Adrenal gland (tissue), 12 donors: ENCODE results near the gene PTH1R. TPM values are rescaled to one million over a fixed set of nuclear protein-coding genes. Genes with fewer than 3 reads are reported as not detected.
A peak's percentile ranks its signal among the peaks of the same experiment; 100 is the strongest.

Experiments
- DNase-seq, 7 donors: peaks; one replicate each; pipeline ENCODE4 v3.0.0-alpha.2; 2019 to 2020
- H3K27ac ChIP-seq, 5 donors: fragments of 200-600 bp; sonication (generic) in 4 of 5; 1 replicate in 3 of 5; 2 replicates in 2 of 5; pipeline versions ENCODE4 v1.5.1 to v1.8.0; 2016 to 2020; ENCODE audit warnings: mild to moderate bottlenecking in 1 of 5
- H3K27me3 ChIP-seq: fragments of 200-600 bp; 2 replicates; pipeline ENCODE4 v1.8.0; 2021
- H3K36me3 ChIP-seq, 2 donors: fragments of 200-600 bp; replicated peaks in 1 of 2; 1 replicate in 1 of 2; 2 replicates in 1 of 2; pipeline versions ENCODE4 v1.5.1 to v1.8.0; 2018 to 2022
- H3K4me1 ChIP-seq, 2 donors: fragments of 200-600 bp; replicated peaks in 1 of 2; 1 replicate in 1 of 2; 2 replicates in 1 of 2; pipeline versions ENCODE4 v1.5.1 to v1.8.0; 2018 to 2021
- H3K4me3 ChIP-seq, 4 donors: fragments of 200-600 bp; sonication (generic) in 3 of 4; one replicate each; pipeline ENCODE4 v1.5.1; 2016 to 2018
- H3K9me3 ChIP-seq, 3 donors: fragments of 200-600 bp; sonication (generic) in 1 of 3; replicated peaks in 1 of 3; 1 replicate in 2 of 3; 2 replicates in 1 of 3; pipeline versions ENCODE4 v1.5.1 to v1.8.0; 2016 to 2021
- CTCF ChIP-seq, 6 experiments: fragments of 450-650 bp in 4 of 6; fragments of 200-600 bp in 2 of 6; sonication (generic) in 1 of 6; IDR thresholded peaks; 1 replicate in 5 of 6; 2 replicates in 1 of 6; pipeline versions ENCODE4 v1.5.1 to v1.8.0; 2016 to 2021; ENCODE audit warnings: antibody characterized with exemption in 6 of 6, mild to moderate bottlenecking in 2 of 6, moderate library complexity in 1 of 6
- POLR2A ChIP-seq, 2 donors: fragments of 450-650 bp; IDR thresholded peaks; one replicate each; pipeline ENCODE4 v1.6.1; 2017; ENCODE audit warnings: antibody characterized with exemption in 2 of 2, mild to moderate bottlenecking in 2 of 2, moderate library complexity in 1 of 2
- WGBS, 4 donors: extraction: QIAGEN DNeasy Blood & Tissue Kit in 2 of 4; methylation state at CpG; one replicate each; pipeline versions ENCODE4 v1.1.5 to v1.1.7; 2013 to 2017; 5-methylcytosine and 5-hydroxymethylcytosine counted together
- intact Hi-C, 2 donors: fragments of 100-400 bp; cut with DNase I; formaldehyde crosslinking; loops; one replicate each; pipeline versions ENCODE4 v1.14.1 to v1.15.0; 2022 to 2023
- polyA plus RNA-seq, 3 donors: library from polyadenylated mRNA; stranded (reverse); fragments of 200-250 nt in 2 of 3; fragments of 350-450 nt in 1 of 3; fragmentation: Illumina TruSeq in 1 of 3; extraction: RNeasy Lipid Tissue Mini Kit (QIAGEN cat#74804) in 1 of 3; gene quantifications; one replicate each; pipeline ENCODE4 v1.2.3, GENCODE V29; 2013 to 2014
- total RNA-seq, 9 donors: library from RNA; depleted of rRNA in 4 of 9; stranded (reverse); fragments of >200 nt in 4 of 9; fragments of 120-200 nt in 1 of 9; fragmentation: NEBNext Ultra II Directional in 1 of 9; extraction: Animal tissue kit (Norgen Biotek cat#: 25700) in 1 of 9; gene quantifications; one replicate each; pipeline versions ENCODE4 v1.1.0 to v1.2.4, GENCODE V29; 2013 to 2023
- donor health status: healthy with polysubstance abuse.
- donor health status: Bipolar disorder and iron deficiency.
- donor health status: DM: yes; HTN: yes; CAD: no.
- donor health status: DM: no; HTN: no; CAD: no.
- donor health status: DM: no; HTN: no; CAD: no.
- donor health status: DM: yes; HTN: yes; CAD: no.

PTH1R gene
- total and polyA plus RNA-seq, 12 donors = 10.0 to 1,399 (median 47.5) TPM

- DNase-seq = peak in 2 of 7 donors; percentile 4 to 41
- H3K36me3 ChIP-seq = no peaks in the 10 kb centered on the region
- H3K4me1 ChIP-seq = peaks cover 7 to 9% of the 10 kb centered on the region in 2 donors
- intact Hi-C loops = no loop called here
- no peaks in the 10 kb centered on the region for H3K27me3 ChIP-seq
- H3K27ac ChIP-seq = no peak overlapping the region
- H3K9me3 ChIP-seq = no peaks in the 10 kb centered on the region
- H3K4me3 ChIP-seq = no peak overlapping the region
- TF ChIP-seq POLR2A (IDR thresholded peaks at IDR 0.05) = no peak
- WGBS, 4 donors = 71 to 85% (median 77%) methylated on average over 6 to 7 of the region's 7 CpGs
Measured at GRCh38 chr3:46849686-46850467, 27.6 kb upstream of the PTH1R start.

- no peaks in the 10 kb centered on the region for H3K27me3 ChIP-seq
- TF ChIP-seq POLR2A (IDR thresholded peaks at IDR 0.05) = no peak
- TF ChIP-seq CTCF (IDR thresholded peaks at IDR 0.05) = no peak
- intact Hi-C loops = no loop called here
- H3K4me1 ChIP-seq = peaks cover 7 to 9% of the 10 kb centered on the region in 2 donors
- DNase-seq = peak in 1 of 7 donors; percentile 44
- WGBS, 4 donors = 67 to 93% (median 79%) methylated on average over 1 of the region's 1 CpG
- H3K9me3 ChIP-seq = no peaks in the 10 kb centered on the region
- no peak overlapping the region for H3K27ac ChIP-seq
- H3K4me3 ChIP-seq = no peak overlapping the region
- H3K36me3 ChIP-seq = no peaks in the 10 kb centered on the region
Measured at GRCh38 chr3:46850468-46850779, 27.1 kb upstream of the PTH1R start.

- no peaks in the 10 kb centered on the region for H3K9me3 ChIP-seq
- no peak overlapping the region for H3K27ac ChIP-seq
- no peaks in the 10 kb centered on the region for H3K36me3 ChIP-seq
- H3K27me3 ChIP-seq = no peaks in the 10 kb centered on the region
- 87 to 91% (median 89%) methylated on average over 8 to 13 of the region's 13 CpGs for WGBS, 4 donors
- peaks cover 2% of the 10 kb centered on the region in 2 donors for H3K4me1 ChIP-seq
- peak in 4 of 7 donors; percentile 4 to 38 (median 10) for DNase-seq
- no peak overlapping the region for H3K4me3 ChIP-seq
- intact Hi-C loops = no loop called here
- no peak for TF ChIP-seq CTCF (IDR thresholded peaks at IDR 0.05)
- TF ChIP-seq POLR2A (IDR thresholded peaks at IDR 0.05) = no peak
Measured at GRCh38 chr3:46851364-46852333, 25.9 kb upstream of the PTH1R start.

GRCh38 chr3:46852334-46852720 is 25.2 kb upstream of the PTH1R start:
- intact Hi-C loops = no loop called here
- Histone ChIP-seq H3K4me3 (no peak overlapping the region), H3K27ac (no peak overlapping the region), H3K9me3 (no peaks in the 10 kb centered on the region), H3K36me3 (no peaks in the 10 kb centered on the region), H3K4me1 (no peaks in the 10 kb centered on the region), H3K27me3 (no peaks in the 10 kb centered on the region)
- peak in 1 of 7 donors; percentile 3 for DNase-seq
- WGBS, 4 donors = 93 to 98% (median 95%) methylated on average over 9 of the region's 9 CpGs
- TF ChIP-seq POLR2A (IDR thresholded peaks at IDR 0.05) (no peak), CTCF (IDR thresholded peaks at IDR 0.05) (no peak)
